GM19372 (cell line): ENCODE results near the gene TMEM131.
"Not testable (repeated sequence)": the region's sequence is repeated elsewhere in the genome, so short reads cannot be mapped to it uniquely, and the experiment has no call there.

Experiments used
- ATAC-seq: cut with Tn5 transposase; IDR thresholded peaks from one replicate; pipeline ENCODE4 v1.9.1; 2021; ENCODE audit warnings: mild to moderate bottlenecking, low read depth, moderate library complexity; ENCODE audit not compliant: unreplicated experiment

The TMEM131 gene

DNA sequence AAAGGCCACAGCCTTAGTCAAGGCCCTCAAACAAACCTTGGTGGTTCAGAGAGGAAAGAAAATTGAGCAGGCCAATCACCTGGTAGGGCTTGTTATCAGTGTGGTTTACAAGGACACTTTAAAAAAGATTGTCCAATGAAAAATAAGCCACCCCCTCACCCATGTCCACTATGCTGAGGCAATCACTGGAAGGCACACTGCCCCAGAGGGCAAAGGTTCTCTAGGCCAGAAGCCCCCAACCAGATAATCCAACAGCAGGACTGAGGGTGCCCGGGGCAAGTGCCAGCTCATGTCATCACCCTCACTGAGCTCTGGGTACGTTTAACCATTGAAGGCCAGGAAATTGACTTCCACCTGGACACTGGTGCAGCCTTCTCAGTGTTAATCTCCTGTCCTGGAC lies 171.7 kb downstream of the TMEM131 start:
- not testable (repeated sequence) for ATAC-seq

DNA sequence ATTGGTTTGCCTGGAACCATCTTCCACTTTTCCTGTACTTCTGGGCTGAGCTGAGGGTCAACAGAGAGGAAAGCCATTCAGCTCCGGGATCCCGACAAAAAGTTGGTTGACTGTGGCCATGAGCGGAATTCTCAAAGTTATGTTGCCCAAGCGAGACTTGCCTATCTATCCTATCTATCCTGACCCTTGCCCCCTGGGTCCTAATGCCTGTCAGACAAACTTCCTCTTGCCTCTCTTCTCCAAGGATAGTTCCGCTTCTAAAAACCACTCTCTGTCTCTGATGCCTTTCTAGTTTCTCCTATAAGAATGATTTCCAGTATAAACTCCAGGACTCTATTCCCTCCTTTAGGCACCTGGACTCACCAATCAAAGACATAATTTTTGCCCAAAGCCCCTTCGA lies 173.9 kb downstream of the TMEM131 start:
- not testable (repeated sequence) for ATAC-seq

DNA sequence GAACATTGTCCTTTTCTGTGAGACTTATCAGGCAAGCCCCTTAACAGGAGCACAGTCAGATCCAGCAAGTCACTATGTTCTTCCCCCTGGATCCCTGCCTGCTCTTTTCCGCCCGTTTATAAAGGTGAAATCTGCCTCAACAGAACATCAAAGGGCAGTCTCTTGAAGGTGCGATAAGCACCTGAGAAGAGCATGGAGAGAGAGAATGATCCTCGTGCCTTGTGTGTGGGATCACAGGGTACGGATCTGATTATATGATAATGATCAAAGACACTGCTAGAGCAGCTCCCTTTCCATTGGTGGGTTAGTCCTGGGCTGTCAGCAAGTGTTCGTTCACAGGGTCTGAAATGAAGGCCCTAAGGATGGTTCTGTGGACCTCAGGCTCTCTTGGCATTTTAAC lies 176.0 kb downstream of the TMEM131 start:
- ATAC-seq: no peak

DNA sequence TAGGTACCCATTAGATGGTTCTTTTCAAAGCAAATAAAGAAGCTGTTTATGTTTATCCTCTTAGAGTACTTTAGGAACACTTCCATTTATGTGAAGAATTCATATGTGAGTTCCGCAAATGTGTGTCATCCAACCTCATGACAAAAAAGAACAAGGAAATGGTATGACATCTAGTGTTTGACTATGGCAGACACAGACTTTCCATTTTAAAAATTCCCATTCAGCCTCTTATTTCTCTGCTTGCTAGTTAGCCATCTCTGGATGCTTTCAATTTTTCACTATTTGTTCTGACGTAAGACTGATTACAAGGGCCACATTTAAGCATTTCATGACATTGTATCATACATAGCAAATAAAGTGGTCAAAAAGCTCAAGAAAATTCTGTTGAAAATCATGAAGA lies 179.3 kb downstream of the TMEM131 start:
- no peak for ATAC-seq

DNA sequence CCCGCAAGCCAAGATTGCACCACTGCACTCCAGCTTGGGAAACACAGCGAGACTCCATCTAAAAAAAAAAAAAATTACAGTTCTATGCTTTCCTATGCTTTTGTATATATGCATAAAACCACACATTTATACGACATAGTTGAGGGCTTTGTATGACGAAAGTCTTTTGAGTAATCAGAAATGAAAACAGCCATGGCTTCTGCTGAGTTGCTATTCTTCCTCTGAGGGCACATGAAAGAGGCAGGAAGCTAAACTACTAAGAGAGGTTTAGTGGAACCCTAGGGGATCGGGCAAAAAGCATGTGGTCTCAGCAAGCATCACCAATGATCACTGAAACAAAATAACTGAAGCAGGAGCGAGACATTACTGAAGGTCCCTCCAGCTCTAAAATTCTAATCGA lies 182.8 kb downstream of the TMEM131 start:
- ATAC-seq: no peak

DNA sequence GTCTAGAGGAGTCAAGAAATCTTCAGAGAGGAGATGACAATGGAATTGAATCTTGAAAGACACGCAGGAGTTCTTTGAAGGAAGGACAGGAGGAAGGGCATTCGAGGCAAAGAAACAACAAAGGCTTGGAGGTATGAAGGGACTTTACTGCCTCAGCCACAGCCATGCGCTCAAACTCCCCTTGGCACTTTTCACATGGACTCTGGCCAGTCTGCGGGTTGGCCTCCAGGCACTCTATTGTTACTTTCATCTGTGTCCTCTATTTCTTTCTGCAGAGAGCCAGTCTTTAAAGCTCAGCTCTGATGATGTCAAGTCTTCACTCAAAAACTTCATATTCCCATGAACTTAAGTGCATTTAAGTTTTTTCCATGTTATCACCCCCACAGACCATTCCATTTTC lies 186.9 kb downstream of the TMEM131 start:
- no peak for ATAC-seq

DNA sequence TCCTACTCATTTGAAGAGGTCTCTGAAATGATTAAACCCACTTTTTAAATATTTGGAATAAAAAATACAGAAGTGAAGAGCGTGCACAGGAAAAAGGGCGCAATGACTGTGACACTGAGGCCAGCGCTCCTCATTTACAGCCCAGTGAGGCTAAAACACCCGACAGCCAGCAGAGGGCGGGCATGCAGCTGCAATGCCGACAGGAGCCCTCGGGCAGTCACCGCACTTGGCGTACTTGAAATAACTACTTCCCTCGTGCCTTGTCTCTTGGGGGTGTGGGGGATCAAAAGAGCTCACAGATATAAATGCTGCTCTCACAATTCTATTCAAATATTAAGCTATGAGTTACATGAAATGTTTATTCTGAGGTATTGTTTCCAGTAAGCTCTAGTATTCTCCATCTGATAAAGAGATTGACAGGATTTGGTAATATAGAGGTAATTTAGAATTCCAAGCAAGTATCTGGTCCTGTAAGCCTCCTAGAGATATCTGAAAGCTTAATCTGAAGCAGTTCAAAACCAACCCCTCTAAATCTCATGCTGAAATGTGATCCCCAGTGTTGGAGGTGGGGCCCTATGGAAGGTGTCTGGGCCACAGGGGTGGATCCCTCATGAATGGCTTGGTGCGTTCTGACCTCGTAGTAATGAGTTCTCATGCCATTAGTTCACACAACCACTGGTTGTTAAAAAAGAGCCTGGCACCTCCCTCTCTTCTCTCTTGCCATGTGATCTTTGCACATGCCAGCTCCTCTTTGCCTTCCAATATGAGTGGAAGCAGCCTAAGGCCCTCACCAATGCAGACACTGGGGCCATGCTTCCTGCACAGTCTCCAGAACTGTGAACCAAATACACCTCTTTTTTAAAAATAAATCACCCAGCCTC lies 188.8 kb downstream of the TMEM131 start:
- ATAC-seq: peak; percentile 78

DNA sequence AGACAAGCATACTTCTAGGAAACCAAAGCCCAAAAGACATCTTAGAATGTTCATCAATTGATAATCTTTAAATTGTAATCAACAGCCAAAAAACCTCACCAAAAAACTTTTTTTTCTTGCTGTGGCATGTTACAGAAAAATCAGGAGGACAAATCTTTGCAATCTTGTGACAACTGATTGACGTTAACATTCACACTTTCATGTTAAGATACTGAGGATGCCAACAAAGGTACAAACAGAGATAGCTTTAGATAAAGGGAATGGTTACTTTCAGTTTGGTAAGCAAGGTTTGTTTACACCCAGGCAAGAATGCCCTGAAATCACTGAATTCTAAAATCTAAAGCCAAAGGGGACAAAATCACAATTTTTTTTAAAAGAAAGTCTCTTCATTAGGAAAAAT lies 190.0 kb downstream of the TMEM131 start:
- no peak for ATAC-seq

DNA sequence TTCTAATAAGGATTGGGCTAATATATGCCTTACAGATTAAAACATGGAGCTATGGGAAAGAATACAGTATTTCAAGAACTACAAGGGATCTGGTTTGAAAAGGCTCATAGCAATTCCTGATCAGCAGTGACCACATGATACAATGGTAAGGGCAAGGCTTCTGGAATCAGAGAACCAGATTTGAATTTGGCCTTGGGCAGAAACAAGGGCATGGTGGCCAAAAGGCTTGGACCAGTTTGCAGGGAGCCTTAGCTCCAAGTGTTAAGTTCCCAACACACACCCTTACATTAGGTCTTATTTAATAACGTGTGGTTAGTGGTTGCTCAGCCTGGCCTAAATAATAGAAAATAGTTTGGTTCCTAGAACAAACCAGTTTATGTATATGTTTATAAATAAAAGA lies 194.7 kb downstream of the TMEM131 start:
- ATAC-seq: no peak

DNA sequence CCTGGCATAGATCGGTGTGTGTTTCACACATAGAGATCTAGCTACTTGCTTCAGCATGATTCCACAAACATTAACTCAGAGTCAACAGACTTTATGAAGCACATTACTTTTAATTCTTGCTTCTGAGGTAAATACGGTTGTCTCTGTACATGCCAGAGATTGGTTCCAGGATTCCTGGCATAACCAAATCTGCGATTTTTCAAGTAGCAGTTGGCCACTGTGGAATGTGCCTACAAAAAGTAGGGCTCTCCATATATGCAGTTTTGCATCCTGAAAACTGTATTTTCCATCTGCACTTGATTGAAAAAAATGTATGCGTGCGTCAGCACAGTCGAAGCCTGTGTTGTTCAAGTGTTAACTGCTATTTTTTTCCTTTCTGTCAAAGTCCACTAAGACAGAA lies 197.3 kb downstream of the TMEM131 start:
- ATAC-seq: no peak

DNA sequence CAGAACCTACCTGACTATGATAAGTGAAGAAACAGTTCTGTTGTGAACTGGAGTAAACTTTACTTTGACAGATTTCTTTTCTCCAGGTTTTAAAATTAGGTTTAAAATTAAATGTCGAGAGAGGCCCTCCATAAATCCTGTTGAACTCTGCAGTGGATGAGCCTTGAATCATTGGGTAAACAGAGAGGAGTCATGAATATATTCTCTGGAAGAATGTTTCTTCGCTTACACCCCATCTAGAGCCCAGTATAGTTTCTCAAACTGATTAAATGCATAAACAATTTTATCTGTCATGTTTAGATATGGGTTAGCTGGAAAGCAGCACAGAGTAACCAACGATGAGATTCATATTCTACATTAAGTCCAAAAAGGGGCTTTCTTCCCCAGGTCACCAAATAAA lies 198.4 kb downstream of the TMEM131 start:
- ATAC-seq: no peak

DNA sequence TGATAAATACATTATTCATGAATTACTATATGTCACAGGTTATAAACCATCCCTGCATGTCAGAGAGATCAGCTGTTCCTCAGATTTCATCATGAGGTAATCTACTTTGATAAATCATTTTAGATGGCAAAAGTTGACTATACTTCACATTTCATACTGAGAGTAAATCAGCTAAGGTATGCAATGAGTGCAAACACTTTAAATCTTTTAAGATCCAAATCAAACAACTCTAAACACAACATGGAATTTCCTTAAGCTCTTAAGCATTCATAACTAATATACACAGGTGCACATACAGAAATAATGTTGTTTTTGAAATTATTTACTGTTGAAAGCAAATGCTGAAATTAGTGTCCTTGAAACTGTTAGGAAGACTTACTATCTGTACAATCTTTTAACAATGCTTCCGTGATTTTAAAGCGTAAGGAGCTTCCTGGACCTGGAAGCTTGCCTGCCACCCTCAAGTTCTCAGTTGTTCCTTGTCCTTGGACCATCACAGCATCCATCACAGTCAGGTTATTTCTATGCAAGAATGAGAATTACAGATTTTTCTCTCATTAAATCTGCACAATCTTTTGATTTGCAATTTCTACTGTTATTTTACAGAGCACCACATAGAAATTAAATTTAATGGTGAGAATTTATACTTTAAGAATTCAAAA lies 199.2 kb downstream of the TMEM131 start:
- no peak for ATAC-seq

DNA sequence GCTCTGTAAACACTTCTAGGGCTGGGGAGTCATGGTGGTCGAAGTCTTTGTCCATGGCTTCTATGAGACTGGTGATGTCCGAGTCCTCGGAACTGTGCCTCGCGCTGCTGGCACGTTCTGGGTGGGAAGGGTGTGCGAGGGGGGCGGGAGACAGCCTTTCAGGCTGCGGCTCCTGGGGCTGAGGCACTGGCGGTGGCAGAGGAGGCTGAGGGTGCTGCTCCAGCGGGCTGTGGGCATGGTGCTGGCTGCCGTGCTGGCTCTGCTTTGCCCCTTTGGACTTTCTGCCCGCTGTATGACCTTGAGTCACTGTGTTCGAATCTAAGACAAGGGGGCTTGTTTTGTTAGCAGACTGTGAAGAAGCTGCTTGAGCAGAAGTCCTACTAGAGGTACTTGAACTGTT lies 203.3 kb downstream of the TMEM131 start:
- no peak for ATAC-seq

DNA sequence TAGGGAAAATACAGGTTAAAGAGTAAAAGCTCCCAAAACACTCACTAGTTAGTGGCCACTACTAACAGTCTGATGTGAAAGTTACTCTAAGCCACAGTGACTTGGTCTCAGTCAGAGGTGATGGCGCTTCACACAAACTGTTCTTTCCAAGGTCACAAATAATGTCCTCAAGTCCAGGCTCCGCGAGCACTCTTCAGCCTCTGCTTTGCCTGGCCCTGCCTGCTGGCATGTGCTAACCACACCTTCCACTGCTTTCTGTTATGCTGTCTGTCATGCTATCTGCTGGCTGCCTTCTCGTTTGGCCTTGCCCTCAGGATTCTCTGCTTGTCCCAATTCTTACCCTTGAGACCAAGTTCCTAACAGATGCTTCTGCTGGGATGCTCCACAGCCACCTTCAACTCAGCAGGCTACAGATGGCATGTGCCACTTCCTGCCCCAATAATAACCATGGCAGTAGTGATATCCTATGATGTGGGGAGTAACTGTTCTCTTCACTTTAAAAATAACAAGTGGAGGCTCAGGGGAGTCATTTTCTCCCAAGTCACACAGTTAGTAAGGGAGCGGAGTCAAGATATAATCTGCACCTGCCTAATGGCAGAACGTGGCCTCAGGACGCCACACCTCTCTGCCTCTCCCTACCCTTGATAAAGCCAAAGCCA lies 206.6 kb downstream of the TMEM131 start:
- no peak for ATAC-seq

DNA sequence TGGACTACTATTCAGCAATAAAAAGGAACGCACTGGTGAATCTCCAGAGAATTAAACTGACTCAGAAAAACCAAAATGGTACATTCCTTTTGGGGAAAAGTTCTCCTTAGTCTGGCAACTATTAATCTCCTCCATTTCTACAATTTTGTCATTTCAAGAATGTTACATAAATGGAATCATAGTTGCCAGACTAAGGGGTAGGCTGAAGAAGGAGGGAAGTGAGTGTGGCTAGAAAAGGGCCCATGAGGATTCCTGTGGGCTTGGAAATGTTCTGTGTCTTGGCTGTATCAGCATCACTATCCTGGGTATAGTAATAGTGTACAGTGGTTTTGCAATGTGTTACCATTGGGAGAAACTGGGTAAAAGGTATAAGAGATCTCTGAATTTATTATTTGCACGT lies 209.9 kb downstream of the TMEM131 start:
- ATAC-seq: no peak

DNA sequence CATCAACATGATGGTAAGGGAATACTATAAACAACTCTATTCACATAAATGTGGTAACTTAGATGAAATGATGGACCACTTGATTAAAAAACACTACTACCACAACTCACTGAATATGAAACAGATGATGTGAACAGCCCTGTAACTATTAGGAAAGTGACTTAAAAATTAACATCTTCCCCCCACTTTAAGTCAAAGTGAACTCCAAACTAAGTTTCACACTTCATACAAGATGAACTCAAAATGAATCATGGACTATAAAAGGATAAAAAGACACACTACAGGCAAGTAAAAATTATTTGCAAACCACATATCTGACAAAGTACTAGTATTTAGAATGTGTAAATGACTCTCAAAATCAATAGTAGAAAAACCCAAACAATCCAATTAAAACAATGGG lies 210.8 kb downstream of the TMEM131 start:
- ATAC-seq: no peak

DNA sequence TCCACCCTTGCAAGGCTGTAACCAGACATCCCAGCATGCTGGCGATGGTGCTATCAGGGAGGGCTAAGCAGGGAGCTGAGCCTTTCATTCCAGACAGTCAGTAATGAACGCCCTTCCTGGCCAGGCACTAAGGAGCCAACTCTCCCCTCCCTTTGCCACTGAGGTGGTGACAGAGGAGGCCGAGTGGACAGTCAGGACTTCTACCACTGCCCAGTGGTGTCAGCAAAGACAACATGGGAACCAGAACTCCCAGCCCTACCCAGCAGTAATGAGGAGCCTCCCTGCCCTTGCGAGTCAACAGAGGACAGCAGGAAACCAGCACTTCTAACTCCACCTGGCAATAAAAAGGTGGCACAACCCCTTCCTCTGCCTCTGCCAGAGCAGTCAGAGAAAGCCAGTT lies 213.8 kb downstream of the TMEM131 start:
- ATAC-seq: no peak

DNA sequence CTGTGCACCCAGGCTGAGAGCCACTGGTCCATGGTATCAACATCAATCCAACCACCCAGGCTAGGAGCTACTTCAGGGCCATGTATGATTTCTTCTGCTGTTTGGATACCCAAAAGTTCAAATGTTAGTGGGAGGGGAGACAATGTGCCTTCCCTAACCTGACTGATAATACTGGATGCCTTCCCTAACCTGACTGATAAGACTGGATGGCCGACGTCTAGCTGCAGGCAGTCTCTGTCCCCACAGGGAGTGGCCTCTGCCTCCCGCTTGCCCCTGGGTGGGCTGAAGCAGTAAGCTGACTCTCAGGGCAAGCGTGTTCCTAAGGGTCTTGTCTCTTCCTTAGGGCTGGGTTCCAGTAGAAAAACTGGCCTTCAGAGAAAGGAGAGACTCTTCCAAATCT lies 216.6 kb downstream of the TMEM131 start:
- no peak for ATAC-seq

DNA sequence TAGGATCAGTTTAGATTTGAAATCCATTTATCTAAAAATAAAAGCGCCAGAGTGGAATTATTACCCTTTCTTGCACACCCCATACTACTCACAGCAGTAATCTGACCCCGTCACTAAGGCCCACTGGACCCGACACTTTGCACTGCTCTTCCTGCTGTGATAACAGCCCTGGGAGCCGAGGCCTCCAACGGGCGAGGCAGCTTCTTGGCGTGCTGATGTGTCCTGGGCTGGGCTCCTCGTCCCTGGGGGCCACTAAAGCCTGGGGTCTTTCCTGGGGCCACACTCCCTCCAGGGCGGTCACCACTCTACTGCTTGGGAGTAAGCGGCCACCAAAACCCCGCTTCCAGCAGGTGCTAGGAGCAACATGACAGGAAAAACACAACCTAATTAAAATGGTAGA lies 220.7 kb downstream of the TMEM131 start:
- no peak for ATAC-seq

DNA sequence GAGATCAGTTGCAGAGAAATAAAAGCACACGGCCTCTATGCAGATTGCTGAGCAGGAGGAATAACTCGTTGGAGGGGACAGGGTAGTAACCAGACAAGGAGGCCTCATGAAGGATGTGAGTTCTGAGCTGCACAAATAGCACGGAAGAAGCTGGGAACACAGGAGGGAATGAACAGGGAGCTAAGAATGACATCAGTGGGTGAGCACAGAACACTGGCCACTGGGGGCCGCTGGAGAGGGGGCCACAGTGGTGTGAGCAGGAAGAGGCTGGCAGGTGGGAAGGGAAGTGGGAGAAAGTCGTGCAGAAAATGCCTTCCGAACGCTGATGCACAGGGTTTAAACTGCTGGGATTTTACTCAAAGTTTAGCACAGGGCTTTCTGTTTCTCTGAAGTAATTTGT lies 221.3 kb downstream of the TMEM131 start:
- no peak for ATAC-seq

DNA sequence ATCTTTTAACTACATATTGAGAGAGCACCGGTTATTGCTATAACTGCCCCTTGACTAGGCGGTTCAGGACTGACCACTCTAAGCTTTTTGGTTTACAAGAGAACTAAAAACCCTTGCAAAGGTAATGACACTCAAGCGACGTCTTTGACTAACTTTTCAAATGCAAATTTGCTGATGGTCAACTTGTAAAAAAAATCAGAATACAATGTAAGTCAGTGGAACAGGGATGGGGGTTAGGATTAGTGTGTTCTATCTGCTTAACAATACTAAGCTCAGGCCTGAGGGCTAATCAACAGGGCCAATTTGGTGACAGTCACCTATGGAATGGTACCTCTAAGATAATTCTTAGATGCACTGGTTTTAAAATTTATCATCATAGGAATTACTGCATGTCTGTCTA lies 225.3 kb downstream of the TMEM131 start:
- no peak for ATAC-seq

DNA sequence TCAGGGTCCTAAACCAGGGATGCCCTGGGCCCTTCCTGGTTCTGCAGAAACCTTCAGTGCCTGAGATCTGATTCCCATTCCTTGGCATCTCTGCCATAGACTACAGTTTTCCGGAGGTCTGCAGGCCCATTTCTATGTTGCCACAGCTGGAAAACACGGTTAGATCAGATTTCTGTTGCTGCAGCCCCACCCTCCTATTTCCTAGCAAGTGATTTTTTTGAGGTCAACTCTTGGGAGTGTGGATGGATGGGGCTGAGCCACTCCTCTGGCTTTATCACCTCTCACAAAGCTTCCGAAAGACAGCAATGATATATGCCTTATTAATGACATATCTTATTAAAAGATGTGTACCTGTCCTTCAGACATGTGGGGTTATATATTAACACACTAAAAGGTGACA lies 226.0 kb downstream of the TMEM131 start:
- ATAC-seq: no peak
